Measurements from ENCODE around the gene MYH7. TPM values are rescaled to one million over a fixed set of nuclear protein-coding genes. Genes with fewer than 3 reads are reported as not detected.
"Not testable (repeated sequence)": the region's sequence is repeated elsewhere in the genome, so short reads cannot be mapped to it uniquely, and the experiment has no call there.

MYH7 gene
- total RNA-seq, 1 donor from 2014 or later, result not detected

- intact Hi-C loops (cut with DNase I), result no loop called here
- TF ChIP-seq POLR2A (IDR thresholded peaks at IDR 0.05), result no peak
- no peak for TF ChIP-seq POLR2AphosphoS5 (IDR thresholded peaks at IDR 0.05; ENCODE audit: insufficient read depth in 1 of 2, low read depth in 1 of 2)
- TF ChIP-seq CTCF (IDR thresholded peaks at IDR 0.05), result no peak
- H3K36me3 ChIP-seq, result no peaks in the 10 kb centered on the region
- no peak for DNase-seq (ENCODE audit: extremely low spot score in 2 of 2)
- no peaks in the 10 kb centered on the region for H3K4me1 ChIP-seq
- H3K4me3 ChIP-seq, result no peak overlapping the region
- H3K27me3 ChIP-seq, result no peaks in the 10 kb centered on the region
- H3K9me3 ChIP-seq, result no peaks in the 10 kb centered on the region
- no peak overlapping the region for H3K27ac ChIP-seq
Observed at GRCh38 chr14:23392613-23393012, 42.8 kb downstream of the MYH7 start.

GRCh38 chr14:23389871-23390270 lies 45.6 kb downstream of the MYH7 start:
- H3K4me1 ChIP-seq; intact Hi-C loops (cut with DNase I); H3K27me3 ChIP-seq; H3K9me3 ChIP-seq; H3K27ac ChIP-seq; H3K36me3 ChIP-seq; DNase-seq (ENCODE audit: extremely low spot score in 2 of 2); H3K4me3 ChIP-seq: not testable (repeated sequence)

GRCh38 chr14:23389396-23389795 lies 46.1 kb downstream of the MYH7 start:
- Histone ChIP-seq H3K4me3 (no peak overlapping the region), H3K4me1 (no peaks in the 10 kb centered on the region), H3K27ac (no peak overlapping the region), H3K9me3 (no peaks in the 10 kb centered on the region), H3K27me3 (no peaks in the 10 kb centered on the region), H3K36me3 (no peaks in the 10 kb centered on the region)
- no peak for DNase-seq (ENCODE audit: extremely low spot score in 2 of 2)
- intact Hi-C loops (cut with DNase I), result no loop called here
- TF ChIP-seq CTCF (IDR thresholded peaks at IDR 0.05) (no peak), POLR2AphosphoS5 (IDR thresholded peaks at IDR 0.05; ENCODE audit: insufficient read depth in 1 of 2, low read depth in 1 of 2) (no peak), POLR2A (IDR thresholded peaks at IDR 0.05) (no peak)

GRCh38 chr14:23388996-23389395 lies 46.5 kb downstream of the MYH7 start:
- no peaks in the 10 kb centered on the region for H3K36me3 ChIP-seq
- intact Hi-C loops (cut with DNase I), result no loop called here

GRCh38 chr14:23387916-23388882 lies 47.3 kb downstream of the MYH7 start:
- Histone ChIP-seq H3K9me3 (no peaks in the 10 kb centered on the region), H3K4me1 (no peaks in the 10 kb centered on the region), H3K27ac (no peak overlapping the region), H3K4me3 (no peak overlapping the region), H3K27me3 (no peaks in the 10 kb centered on the region), H3K36me3 (no peaks in the 10 kb centered on the region)
- intact Hi-C loops (cut with DNase I), result no loop called here
- DNase-seq (ENCODE audit: extremely low spot score in 2 of 2), result no peak
- TF ChIP-seq POLR2AphosphoS5 (IDR thresholded peaks at IDR 0.05; ENCODE audit: insufficient read depth in 1 of 2, low read depth in 1 of 2) (no peak), CTCF (IDR thresholded peaks at IDR 0.05) (no peak), POLR2A (IDR thresholded peaks at IDR 0.05) (no peak)

More at GRCh38 chr14:23388996-23389395, 46.5 kb downstream of the MYH7 start:
- TF ChIP-seq POLR2AphosphoS5 (IDR thresholded peaks at IDR 0.05; ENCODE audit: insufficient read depth in 1 of 2, low read depth in 1 of 2) (no peak), POLR2A (IDR thresholded peaks at IDR 0.05) (no peak), CTCF (IDR thresholded peaks at IDR 0.05) (no peak)
- no peak for DNase-seq (ENCODE audit: extremely low spot score in 2 of 2)
- Histone ChIP-seq H3K4me1 (no peaks in the 10 kb centered on the region), H3K9me3 (no peaks in the 10 kb centered on the region), H3K27ac (no peak overlapping the region), H3K4me3 (no peak overlapping the region), H3K27me3 (no peaks in the 10 kb centered on the region)
